Upper lobe of left lung (tissue), 6 donors: Measurements from ENCODE around the gene ESYT1. TPM values are rescaled to one million over a fixed set of nuclear protein-coding genes. Genes with fewer than 3 reads are reported as not detected.
A peak's percentile ranks its signal among the peaks of the same experiment; 100 is the strongest.

Source experiments
- ATAC-seq, 2 donors: fragments of 200-7000 bp; cut with Tn5 transposase; one replicate each; pipeline ENCODE4 v1.9.1; 2022; ENCODE audit warnings: mild to moderate bottlenecking in 2 of 2, moderate library complexity in 2 of 2; ENCODE audit not compliant: low FRiP score in 2 of 2
- DNase-seq, 2 donors: peaks; one replicate each; pipeline ENCODE4 v3.0.0-alpha.2; 2019 to 2020
- H3K27ac ChIP-seq, 4 donors: fragments of 200-600 bp; sonication (generic); one replicate each; pipeline ENCODE4 v1.5.1; 2016 to 2019
- H3K27me3 ChIP-seq, 4 donors: fragments of 200-600 bp; sonication (generic); one replicate each; pipeline ENCODE4 v1.5.1; 2017 to 2019
- H3K36me3 ChIP-seq, 4 donors: fragments of 200-600 bp; sonication (generic); one replicate each; pipeline ENCODE4 v1.5.1; 2016 to 2019
- H3K4me1 ChIP-seq, 4 donors: fragments of 200-600 bp; sonication (generic); one replicate each; pipeline ENCODE4 v1.5.1; 2018 to 2019
- H3K4me3 ChIP-seq, 4 donors: fragments of 200-600 bp; sonication (generic); one replicate each; pipeline ENCODE4 v1.5.1; 2017 to 2019; ENCODE audit warnings: mild to moderate bottlenecking in 2 of 4, moderate library complexity in 1 of 4
- H3K9me3 ChIP-seq, 4 donors: fragments of 200-600 bp; sonication (generic); one replicate each; pipeline ENCODE4 v1.5.1; 2018 to 2019
- EP300 ChIP-seq, 4 donors: sonication (generic); formaldehyde crosslinking; IDR thresholded peaks; one replicate each; pipeline ENCODE4 v1.5.1; 2017; ENCODE audit warnings: antibody characterized with exemption in 4 of 4, control low read depth in 2 of 4
- POLR2A ChIP-seq, 4 donors: fragments of 450-650 bp; IDR thresholded peaks; one replicate each; pipeline ENCODE4 v1.5.1; 2016 to 2017; ENCODE audit warnings: antibody characterized with exemption in 4 of 4, mild to moderate bottlenecking in 2 of 4
- POLR2AphosphoS5 ChIP-seq, 2 donors: sonication (generic); formaldehyde crosslinking; IDR thresholded peaks; one replicate each; pipeline ENCODE4 v1.5.1; 2017; ENCODE audit warnings: antibody characterized with exemption in 2 of 2
- WGBS, 2 donors: methylation state at CpG; one replicate each; pipeline ENCODE4 v1.1.5; 2017 to 2018; 5-methylcytosine and 5-hydroxymethylcytosine counted together
- total RNA-seq, 6 donors: library from RNA; depleted of rRNA in 4 of 6; stranded (reverse); fragments of >200 nt in 4 of 6; gene quantifications; one replicate each; pipeline versions ENCODE4 v1.1.0 to v1.2.1, GENCODE V29; 2016 to 2021
- TF ChIP-seq, protein P1 (sequence below), 6 experiments: fragments of 450-650 bp in 4 of 6; fragments of 200-600 bp in 2 of 6; sonication (generic) in 2 of 6; IDR thresholded peaks; one replicate each; pipeline ENCODE4 v1.5.1; 2016 to 2019; ENCODE audit warnings: antibody characterized with exemption in 6 of 6
- donor health status: DM: no; HTN: no; CAD: no; lungs with moderate emphysema.
- donor health status: DM: no; HTN: yes; CAD: no; lungs with severe emphysema.

Gene ESYT1
- total RNA-seq, 6 donors from 2014 or later = 73.9 to 132 (median 112) TPM

DNA sequence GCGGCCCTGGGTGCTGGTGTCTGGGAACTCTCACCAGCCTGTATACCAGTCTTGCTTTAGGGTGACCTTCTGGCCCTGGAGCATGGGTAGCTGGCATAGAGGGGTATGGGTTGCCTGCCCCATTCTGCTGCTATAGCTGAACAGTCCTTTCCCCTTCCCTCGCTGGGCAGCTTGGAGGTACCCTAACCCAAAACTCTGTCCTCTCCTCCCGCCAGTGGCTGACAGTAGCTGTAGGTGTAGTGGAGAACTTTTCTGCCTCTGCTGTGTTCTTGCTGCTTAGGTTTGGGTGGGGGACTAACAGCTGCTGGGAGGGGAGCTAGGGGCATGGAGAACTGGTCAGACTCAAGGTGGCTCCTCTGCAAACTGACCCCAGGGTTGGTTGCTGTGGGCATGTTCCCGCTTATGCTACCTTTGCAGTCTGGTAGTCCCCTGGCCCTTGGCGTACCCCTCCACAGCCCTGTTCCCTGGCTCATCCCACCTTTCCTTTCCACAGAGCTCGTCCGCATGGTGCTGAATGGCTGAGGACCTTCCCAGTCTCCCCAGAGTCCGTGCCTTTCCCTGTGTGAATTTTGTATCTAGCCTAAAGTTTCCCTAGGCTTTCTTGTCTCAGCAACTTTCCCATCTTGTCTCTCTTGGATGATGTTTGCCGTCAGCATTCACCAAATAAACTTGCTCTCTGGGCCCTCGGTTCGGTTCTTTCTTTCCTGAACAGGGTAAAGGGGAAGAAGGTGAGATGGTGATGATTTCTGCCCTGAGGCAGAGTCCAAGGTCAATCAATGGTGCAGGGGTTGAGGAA, 33.0 kb downstream of the ESYT1 start:
- DNase-seq = no peak
- Histone ChIP-seq H3K27me3 (no peaks in the 10 kb centered on the region), H3K4me3 (peak overlapping the region; percentile 59 to 84 (median 64)), H3K9me3 (no peaks in the 10 kb centered on the region), H3K4me1 (peaks cover 32 to 58% (median 40%) of the 10 kb centered on the region in 4 donors), H3K36me3 (peaks cover 46 to 69% (median 62%) of the 10 kb centered on the region in 4 donors), H3K27ac (peak overlapping the region; percentile 87 to 97 (median 96))
- no peak for ATAC-seq
- TF ChIP-seq, protein P1, sequence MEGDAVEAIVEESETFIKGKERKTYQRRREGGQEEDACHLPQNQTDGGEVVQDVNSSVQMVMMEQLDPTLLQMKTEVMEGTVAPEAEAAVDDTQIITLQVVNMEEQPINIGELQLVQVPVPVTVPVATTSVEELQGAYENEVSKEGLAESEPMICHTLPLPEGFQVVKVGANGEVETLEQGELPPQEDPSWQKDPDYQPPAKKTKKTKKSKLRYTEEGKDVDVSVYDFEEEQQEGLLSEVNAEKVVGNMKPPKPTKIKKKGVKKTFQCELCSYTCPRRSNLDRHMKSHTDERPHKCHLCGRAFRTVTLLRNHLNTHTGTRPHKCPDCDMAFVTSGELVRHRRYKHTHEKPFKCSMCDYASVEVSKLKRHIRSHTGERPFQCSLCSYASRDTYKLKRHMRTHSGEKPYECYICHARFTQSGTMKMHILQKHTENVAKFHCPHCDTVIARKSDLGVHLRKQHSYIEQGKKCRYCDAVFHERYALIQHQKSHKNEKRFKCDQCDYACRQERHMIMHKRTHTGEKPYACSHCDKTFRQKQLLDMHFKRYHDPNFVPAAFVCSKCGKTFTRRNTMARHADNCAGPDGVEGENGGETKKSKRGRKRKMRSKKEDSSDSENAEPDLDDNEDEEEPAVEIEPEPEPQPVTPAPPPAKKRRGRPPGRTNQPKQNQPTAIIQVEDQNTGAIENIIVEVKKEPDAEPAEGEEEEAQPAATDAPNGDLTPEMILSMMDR (IDR thresholded peaks at IDR 0.05) = no peak
- no peak for TF ChIP-seq EP300 (IDR thresholded peaks at IDR 0.05)
- TF ChIP-seq POLR2A (IDR thresholded peaks at IDR 0.05) = no peak
- no peak for TF ChIP-seq POLR2AphosphoS5 (IDR thresholded peaks at IDR 0.05)
- WGBS, 2 donors = 57 to 72% methylated on average over 10 to 11 of the region's 11 CpGs

DNA sequence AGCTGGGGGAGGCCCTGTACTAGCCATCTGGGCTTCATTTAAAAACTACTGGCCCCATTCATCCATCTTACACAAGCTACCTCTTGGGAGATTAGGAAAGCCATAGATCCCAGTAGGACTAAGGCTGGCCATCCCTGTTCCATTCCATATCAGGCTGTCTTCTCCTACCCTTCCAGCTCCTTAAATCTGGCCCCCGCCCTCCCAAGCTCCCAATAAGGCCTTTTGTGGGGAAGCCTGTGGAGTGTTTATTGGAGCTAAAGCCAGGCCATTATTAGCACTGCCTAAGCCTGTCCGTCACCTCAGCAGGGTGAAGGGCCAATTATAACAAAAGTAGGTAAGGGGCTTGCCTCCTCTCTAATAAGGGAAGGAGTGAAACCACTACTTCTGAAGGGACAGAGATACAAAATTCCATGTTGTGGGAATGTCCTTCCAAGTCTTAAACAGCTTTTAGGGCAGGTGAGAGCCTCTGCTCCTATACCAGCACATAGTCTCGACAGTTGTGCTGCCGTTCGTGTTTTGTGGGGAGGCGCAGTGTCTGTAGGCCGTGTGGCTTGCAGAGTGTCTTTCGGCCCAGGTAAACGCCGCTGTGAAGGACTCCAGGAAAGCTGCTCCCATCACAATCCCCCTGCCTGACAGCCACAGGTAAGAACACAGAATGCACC, 33.8 kb downstream of the ESYT1 start:
- Histone ChIP-seq H3K27me3 (no peaks in the 10 kb centered on the region), H3K27ac (peak overlapping the region; percentile 49 to 97 (median 91)), H3K9me3 (no peaks in the 10 kb centered on the region), H3K36me3 (peaks cover 51 to 76% (median 68%) of the 10 kb centered on the region in 4 donors), H3K4me1 (peaks cover 29 to 54% (median 37%) of the 10 kb centered on the region in 4 donors), H3K4me3 (peak overlapping the region in 1 of 4 donors; percentile 59)
- TF ChIP-seq EP300 (IDR thresholded peaks at IDR 0.05) (no peak), POLR2A (IDR thresholded peaks at IDR 0.05) (no peak), POLR2AphosphoS5 (IDR thresholded peaks at IDR 0.05) (no peak)
- TF ChIP-seq, protein P1 (IDR thresholded peaks at IDR 0.05) = no peak
- 80 to 81% methylated on average over 10 of the region's 10 CpGs for WGBS, 2 donors
- no peak for ATAC-seq
- DNase-seq = no peak

DNA sequence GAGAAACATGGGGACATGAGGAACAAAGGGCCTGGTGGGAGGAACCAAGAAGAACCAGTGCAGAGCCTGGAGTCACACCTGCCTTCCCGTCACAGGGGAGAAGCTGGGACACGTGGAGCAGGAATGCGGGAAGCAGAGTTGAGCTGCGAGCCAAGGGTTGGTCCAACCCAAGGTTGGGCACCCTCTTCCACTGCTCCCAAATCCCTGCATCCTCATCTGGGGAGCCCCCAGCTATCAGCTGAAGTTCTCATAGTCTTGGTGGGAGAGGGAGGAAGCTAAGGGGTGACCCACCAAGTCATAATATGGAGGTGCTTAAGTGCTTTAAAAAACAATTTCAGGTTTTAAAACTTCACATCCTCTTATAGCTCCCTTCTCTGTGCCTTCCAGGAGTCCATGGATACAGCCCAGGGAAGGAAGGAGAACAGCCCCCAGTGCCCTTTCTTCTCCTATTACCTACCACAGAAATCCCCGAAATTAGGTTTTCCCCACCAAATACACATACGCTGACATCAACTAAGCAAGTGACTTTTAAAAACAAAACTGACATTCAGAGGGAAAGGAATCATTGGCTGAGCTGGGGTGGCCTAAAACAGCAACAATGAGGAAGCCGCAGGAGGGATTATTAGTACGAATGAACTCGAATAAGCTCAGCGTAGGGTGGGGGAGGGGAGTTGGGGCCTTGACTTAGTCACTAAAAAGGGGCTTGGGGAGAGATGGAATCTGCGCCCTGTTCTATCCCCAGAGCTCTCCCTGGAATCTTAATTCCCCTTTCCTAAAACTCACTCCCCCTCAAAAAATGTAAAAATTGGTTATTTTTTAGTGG, 34.6 kb downstream of the ESYT1 start:
- Histone ChIP-seq H3K4me1 (peaks cover 26 to 45% (median 33%) of the 10 kb centered on the region in 4 donors), H3K4me3 (peak overlapping the region in 1 of 4 donors; percentile 2), H3K27me3 (no peaks in the 10 kb centered on the region), H3K27ac (peak overlapping the region in 2 of 4 donors; percentile 45 to 97), H3K9me3 (no peaks in the 10 kb centered on the region), H3K36me3 (peaks cover 56 to 85% (median 76%) of the 10 kb centered on the region in 4 donors)
- DNase-seq (no peak), ATAC-seq (no peak)
- peak in 1 of 2 donors; percentile 11 for TF ChIP-seq POLR2AphosphoS5 (IDR thresholded peaks at IDR 0.05)
- TF ChIP-seq POLR2A (IDR thresholded peaks at IDR 0.05) = peak in 1 of 4 donors; percentile 9
- TF ChIP-seq EP300 (IDR thresholded peaks at IDR 0.05) = no peak
- WGBS, 2 donors = 70% methylated on average over 11 of the region's 11 CpGs

DNA sequence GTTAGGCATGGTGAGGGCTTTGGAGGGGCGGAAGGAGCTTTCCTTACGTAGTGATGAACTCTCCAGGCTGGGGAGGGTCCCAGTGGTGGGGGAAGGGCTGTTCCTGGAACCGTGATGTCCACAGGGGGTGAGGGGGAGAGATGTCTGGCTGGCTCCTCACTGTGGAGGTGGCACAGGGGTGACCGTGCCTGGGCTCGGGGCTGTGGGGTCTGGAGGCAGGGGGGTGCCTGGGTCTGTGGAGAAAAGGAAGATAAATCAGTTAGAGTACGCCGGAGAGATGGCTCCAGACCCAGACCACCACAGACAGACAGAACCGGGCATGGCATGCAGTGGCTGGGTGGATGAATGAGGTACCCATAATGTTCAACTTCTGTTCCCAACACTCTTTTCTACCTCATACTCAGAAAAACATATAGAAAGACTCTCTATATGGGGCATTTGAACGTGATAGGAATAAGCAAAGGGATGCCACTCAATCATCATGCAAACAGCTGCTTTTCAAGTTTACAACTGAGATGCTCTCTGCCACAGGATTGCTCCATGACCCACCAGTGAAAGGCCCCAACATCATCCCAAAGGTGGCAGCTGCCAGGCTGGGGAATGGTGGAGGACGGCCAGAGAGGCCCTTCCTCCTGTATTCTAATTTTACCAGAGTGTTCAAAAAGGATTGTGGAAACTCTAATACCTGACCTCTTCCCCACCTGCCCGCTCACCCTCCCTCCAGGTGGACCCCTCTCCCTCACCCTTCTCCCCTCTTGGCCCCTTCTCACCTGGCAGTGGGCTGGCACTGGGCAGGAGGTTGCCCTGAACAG, 35.7 kb downstream of the ESYT1 start:
- no peak for TF ChIP-seq POLR2AphosphoS5 (IDR thresholded peaks at IDR 0.05)
- no peak for TF ChIP-seq POLR2A (IDR thresholded peaks at IDR 0.05)
- TF ChIP-seq EP300 (IDR thresholded peaks at IDR 0.05) = no peak
- TF ChIP-seq, protein P1 (IDR thresholded peaks at IDR 0.05) = no peak

More for the DNA sequence above, 35.7 kb downstream of the ESYT1 start:
- peaks cover 64 to 96% (median 85%) of the 10 kb centered on the region in 4 donors for H3K36me3 ChIP-seq
- no peaks in the 10 kb centered on the region for H3K27me3 ChIP-seq
- DNase-seq = peak in 1 of 2 donors; percentile 57
- H3K4me3 ChIP-seq = no peak overlapping the region
- whole genome bisulfite sequencing, 2 donors = 62% methylated on average over 11 of the region's 11 CpGs
- peak in 1 of 2 donors; percentile 1 for ATAC-seq
- H3K27ac ChIP-seq = peak overlapping the region in 3 of 4 donors; percentile 43 to 97 (median 45)
- H3K4me1 ChIP-seq = peaks cover 26 to 45% (median 33%) of the 10 kb centered on the region in 4 donors
- H3K9me3 ChIP-seq = no peaks in the 10 kb centered on the region
